ENCODE results near the gene KRT16.
"Not testable (repeated sequence)": the region's sequence is repeated elsewhere in the genome, so short reads cannot be mapped to it uniquely, and the experiment has no call there.

Gene KRT16

GRCh38 chr17:41647038-41647813 lies 34.7 kb upstream of the KRT16 start:
- DNase-seq: no peak

GRCh38 chr17:41642252-41643156 lies 29.9 kb upstream of the KRT16 start:
- DNase-seq: no peak

- DNase-seq: not testable (repeated sequence)
Observed at GRCh38 chr17:41640596-41640995, 28.0 kb upstream of the KRT16 start.

DNA sequence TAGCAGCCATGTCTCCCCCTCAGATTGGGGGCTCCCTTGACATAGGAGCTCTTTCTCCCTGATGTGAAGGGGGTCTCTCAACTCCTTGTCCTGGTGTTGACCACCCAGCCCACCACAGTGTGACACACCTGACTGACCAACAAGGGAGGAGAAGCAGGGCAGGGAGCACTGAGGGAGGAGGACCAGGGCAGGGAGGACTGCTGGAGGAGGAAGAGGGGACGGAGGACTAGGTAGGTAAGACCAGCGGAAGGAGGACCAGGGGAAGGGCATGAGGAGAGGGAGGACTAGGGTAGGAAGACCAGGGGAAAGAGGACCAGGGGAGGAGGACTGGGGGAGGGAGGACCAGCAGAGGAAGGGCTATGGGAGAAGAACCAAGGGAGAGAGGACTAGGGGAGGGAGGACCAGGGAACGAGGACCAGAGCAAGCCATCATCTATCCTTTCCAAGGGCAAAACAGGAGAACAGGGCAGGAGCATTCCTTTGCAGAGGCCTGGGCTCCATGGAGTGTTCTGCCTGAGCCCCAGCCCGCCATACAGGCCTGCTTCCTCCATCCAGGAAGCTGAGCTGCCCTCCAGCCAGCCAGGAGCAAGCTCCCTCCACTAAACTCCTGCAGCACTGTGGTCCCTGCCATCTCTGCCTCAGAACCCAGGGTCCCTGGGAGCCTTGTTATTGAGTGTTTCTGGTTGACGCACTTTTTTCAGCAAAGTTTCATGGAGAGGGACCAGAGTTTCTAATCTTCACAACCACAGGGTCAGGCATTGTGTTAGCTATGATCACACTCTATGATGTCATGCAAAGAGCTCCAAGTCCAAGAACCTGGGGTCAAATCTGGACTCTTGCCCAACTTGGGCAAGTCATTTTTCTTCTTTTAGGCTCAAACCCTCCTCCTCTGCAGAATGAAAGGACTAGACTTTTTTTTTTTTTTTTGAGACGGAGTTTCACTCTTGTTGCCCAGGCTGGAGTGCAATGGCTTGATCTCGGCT lies 27.2 kb upstream of the KRT16 start:
- DNase-seq: no peak

DNA sequence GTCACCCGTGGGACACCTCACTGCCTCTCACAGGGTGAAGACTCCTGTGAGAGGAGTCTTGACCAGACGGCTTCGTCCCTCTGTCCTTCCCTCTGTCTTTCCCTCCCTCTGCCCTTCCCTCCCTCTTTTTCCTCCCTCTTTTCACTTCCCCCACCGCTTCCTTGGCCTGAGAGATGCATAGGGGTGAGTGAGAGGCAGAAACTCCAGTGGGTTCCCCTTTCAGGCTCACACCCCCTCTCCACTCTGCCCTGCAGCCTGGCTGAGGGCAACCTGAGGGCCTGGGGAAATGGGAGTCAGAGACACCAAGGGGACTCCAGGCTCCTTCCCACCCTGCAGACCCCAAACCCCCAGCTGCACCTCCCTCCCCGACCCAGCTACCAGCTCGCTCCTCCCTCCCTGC lies 26.4 kb upstream of the KRT16 start:
- no peak for DNase-seq

GRCh38 chr17:41638194-41638593 lies 25.6 kb upstream of the KRT16 start:
- DNase-seq: no peak

- DNase-seq: no peak
Observed at GRCh38 chr17:41636652-41637051, 24.1 kb upstream of the KRT16 start.

GRCh38 chr17:41635121-41636097 lies 22.8 kb upstream of the KRT16 start:
- no peak for DNase-seq

DNA sequence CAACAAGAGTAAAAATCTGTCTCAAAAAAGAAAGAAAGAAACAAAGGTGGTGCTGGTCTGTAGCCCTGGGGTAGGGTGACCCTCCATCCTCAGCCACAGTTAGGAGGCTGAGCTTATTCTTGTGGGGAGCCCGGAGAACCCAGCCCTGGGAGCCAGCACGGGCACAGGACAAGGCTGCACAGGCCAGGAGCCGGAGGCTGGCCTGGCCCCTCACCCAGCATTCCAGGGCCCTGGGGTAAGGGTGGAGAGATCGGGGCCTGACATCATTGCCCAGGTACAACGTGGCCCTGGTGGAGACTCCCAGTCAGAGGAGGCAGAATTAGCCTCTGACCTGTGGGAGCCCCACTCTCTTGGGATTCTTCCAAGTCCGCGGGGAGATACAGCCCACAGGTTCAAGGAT lies 22.1 kb upstream of the KRT16 start:
- no peak for DNase-seq

- no peak for DNase-seq
Observed at GRCh38 chr17:41633556-41634199, 21.1 kb upstream of the KRT16 start.

GRCh38 chr17:41632482-41633105 lies 20.0 kb upstream of the KRT16 start:
- DNase-seq: no peak

- no peak for DNase-seq
Observed at GRCh38 chr17:41631898-41632285, 19.3 kb upstream of the KRT16 start.

DNA sequence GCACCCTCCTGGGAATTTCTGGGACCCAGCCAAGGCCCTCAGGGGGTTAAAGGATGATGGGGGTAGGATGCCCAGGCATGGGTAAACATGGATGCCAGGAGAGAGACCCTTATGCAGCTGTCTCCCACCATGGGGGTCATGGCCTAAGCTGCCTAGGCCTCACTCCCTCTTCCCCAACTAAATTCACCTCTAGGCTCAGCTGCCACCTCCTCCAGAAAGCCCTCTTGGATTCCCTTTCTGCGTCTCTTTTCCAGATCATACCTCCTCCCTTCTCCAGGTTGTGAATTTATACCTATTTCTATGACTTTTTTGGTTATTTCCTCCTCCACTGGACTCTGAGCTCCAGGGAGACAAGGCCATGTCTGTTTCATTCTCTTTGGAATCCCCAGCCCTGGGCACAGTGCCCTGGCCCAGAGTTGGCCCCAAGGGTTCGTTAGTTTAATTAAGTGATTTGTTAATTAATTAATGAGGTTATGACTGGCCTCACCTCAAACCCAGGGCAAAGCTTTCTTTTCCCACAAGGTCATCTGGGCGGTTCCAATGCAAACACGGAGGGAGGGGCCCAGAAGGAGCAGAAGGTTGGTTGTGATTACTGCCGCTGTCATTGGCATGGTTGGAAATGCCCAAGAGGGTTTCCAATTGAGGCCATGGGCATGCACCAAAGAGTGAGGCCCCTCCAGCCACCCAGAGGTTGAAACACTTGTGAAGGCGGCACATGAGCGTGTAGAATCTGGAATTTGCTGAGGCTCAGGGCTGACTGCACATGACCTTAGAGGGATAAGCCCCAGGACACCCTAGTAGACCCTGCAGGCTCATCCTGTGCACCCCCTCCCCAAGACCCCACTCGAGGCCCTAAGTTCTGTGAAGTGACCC lies 18.7 kb upstream of the KRT16 start:
- DNase-seq: no peak

GRCh38 chr17:41629826-41630670 lies 17.5 kb upstream of the KRT16 start:
- DNase-seq: no peak

DNA sequence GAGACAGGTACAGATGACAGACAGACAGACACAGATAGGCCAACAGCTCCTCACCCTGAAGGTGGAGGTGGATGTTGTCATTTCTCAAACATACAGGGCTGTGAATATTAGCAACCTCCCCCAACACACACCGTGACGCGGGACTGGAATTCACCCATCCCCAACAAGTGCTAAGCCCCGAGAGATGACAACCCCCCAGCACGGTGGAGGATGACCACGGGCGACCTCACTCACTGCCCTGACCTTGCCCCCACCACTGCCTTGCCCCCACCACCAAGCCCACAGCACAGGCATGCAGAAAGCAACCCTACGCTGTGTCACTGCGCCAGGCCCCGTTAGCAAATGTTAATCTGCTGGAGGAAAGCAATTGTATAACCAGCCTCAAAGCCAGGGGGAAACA lies 16.7 kb upstream of the KRT16 start:
- no peak for DNase-seq

GRCh38 chr17:41628621-41629255 lies 16.2 kb upstream of the KRT16 start:
- DNase-seq: not testable (repeated sequence)

DNA sequence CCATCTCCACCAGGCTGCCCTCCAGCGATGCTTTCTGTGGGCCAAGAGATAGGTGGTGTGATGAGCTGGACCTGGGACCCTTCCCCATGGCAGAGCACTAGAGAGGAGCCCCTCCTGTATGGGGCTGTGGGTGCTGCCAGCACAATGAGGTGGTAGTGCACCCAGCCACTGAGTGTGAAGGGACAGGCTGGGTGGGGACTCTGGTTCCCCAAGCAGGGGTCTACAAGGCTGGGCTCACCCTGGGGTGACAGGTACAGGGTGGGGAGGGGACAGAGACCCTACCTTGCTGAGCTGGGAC lies 15.5 kb upstream of the KRT16 start:
- DNase-seq: not testable (repeated sequence)

Data from activated T-cell treated with anti-CD3 and anti-CD28 coated beads for 4 hours (primary cell).